Calu3 (cell line): ENCODE data around the gene UBE2G1. TPM values are rescaled to one million over a fixed set of nuclear protein-coding genes. Genes with fewer than 3 reads are reported as not detected.

Source experiments
- BruUV-seq: library from RNA; stranded (reverse); fragments of 400-500 nt; replicated peaks from 2 replicates; lab custom pipeline; 2021; lab: Mats Ljungman, UMichigan
- CTCF ChIA-PET: fragments of 300-600 bp; sonication (Branson Sonifier 250); formaldehyde crosslinking; loops from one replicate; lab custom pipeline; 2022; ENCODE audit warnings: antibody characterized with exemption; lab: Charles Lee
- DNase-seq: peaks from one replicate; pipeline ENCODE4 v3.0.0; 2022
- H3K27ac Mint-ChIP-seq: one replicate; pipeline ENCODE4 v1.8.0; 2022; ENCODE audit warnings: mixed read lengths; ENCODE audit not compliant: unreplicated experiment
- H3K27me3 Mint-ChIP-seq: one replicate; pipeline ENCODE4 v1.8.0; 2022; ENCODE audit warnings: mixed read lengths; ENCODE audit not compliant: unreplicated experiment
- H3K36me3 Mint-ChIP-seq: one replicate; pipeline ENCODE4 v1.8.0; 2022; ENCODE audit warnings: mild to moderate bottlenecking, moderate library complexity, mixed read lengths; ENCODE audit not compliant: insufficient read depth, unreplicated experiment
- H3K4me1 Mint-ChIP-seq: one replicate; pipeline ENCODE4 v1.8.0; 2022; ENCODE audit warnings: mild to moderate bottlenecking, low read depth, mixed read lengths; ENCODE audit not compliant: unreplicated experiment
- H3K4me3 Mint-ChIP-seq: one replicate; pipeline ENCODE4 v1.8.0; 2022; ENCODE audit warnings: mild to moderate bottlenecking, low read depth, moderate library complexity, mixed read lengths; ENCODE audit not compliant: unreplicated experiment
- H3K9me3 Mint-ChIP-seq: one replicate; pipeline ENCODE4 v1.8.0; 2022; ENCODE audit warnings: low read depth, mixed read lengths; ENCODE audit not compliant: unreplicated experiment
- intact Hi-C: fragments of 100-400 bp; cut with micrococcal nuclease; formaldehyde crosslinking; loops from one replicate; pipeline ENCODE4 v1.10.0; 2022; ENCODE audit not compliant: unreplicated experiment
- total RNA-seq: library from RNA; stranded (reverse); gene quantifications from 2 replicates; pipeline ENCODE4 v1.2.3, GENCODE V29; 2022
- TF ChIP-seq, protein P1 (sequence below): fragments of 200-600 bp; IDR thresholded peaks from one replicate; pipeline ENCODE4 v1.8.0; 2022; ENCODE audit warnings: antibody characterized with exemption; ENCODE audit not compliant: unreplicated experiment

The UBE2G1 gene
- total RNA-seq, 1 experiment from 2014 or later = 52.0 TPM

GRCh38 chr17:4345581-4346252 is 20.8 kb downstream of the UBE2G1 start:
- CTCF ChIA-PET = interaction anchor here (0.6 kb wide), 1 partner anchor 35 kb away, joined by 5 read pairs; no protein-coding TSS in a partner anchor
- H3K27me3 Mint-ChIP-seq = no peaks in the 10 kb centered on the region
- no peak overlapping the region for H3K4me3 Mint-ChIP-seq
- no TSS peak for BruUV-seq
- TF ChIP-seq, protein P1, sequence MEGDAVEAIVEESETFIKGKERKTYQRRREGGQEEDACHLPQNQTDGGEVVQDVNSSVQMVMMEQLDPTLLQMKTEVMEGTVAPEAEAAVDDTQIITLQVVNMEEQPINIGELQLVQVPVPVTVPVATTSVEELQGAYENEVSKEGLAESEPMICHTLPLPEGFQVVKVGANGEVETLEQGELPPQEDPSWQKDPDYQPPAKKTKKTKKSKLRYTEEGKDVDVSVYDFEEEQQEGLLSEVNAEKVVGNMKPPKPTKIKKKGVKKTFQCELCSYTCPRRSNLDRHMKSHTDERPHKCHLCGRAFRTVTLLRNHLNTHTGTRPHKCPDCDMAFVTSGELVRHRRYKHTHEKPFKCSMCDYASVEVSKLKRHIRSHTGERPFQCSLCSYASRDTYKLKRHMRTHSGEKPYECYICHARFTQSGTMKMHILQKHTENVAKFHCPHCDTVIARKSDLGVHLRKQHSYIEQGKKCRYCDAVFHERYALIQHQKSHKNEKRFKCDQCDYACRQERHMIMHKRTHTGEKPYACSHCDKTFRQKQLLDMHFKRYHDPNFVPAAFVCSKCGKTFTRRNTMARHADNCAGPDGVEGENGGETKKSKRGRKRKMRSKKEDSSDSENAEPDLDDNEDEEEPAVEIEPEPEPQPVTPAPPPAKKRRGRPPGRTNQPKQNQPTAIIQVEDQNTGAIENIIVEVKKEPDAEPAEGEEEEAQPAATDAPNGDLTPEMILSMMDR = no peak
- DNase-seq = no peak
- no peaks in the 10 kb centered on the region for H3K9me3 Mint-ChIP-seq
- no peaks in the 10 kb centered on the region for H3K4me1 Mint-ChIP-seq
- intact Hi-C loops = no loop called here
- no peaks in the 10 kb centered on the region for H3K36me3 Mint-ChIP-seq
- no peak overlapping the region for H3K27ac Mint-ChIP-seq

GRCh38 chr17:4344926-4345325 is 21.5 kb downstream of the UBE2G1 start:
- no peaks in the 10 kb centered on the region for H3K9me3 Mint-ChIP-seq
- H3K27ac Mint-ChIP-seq = no peak overlapping the region
- no peaks in the 10 kb centered on the region for H3K36me3 Mint-ChIP-seq
- DNase-seq = no peak
- H3K4me3 Mint-ChIP-seq = no peak overlapping the region
- BruUV-seq = no TSS peak
- TF ChIP-seq, protein P1 = no peak
- H3K27me3 Mint-ChIP-seq = no peaks in the 10 kb centered on the region
- intact Hi-C loops = no loop called here
- CTCF ChIA-PET = no interaction called here
- peaks cover 3% of the 10 kb centered on the region for H3K4me1 Mint-ChIP-seq

GRCh38 chr17:4342535-4342934 is 23.9 kb downstream of the UBE2G1 start:
- no peak for DNase-seq

DNA sequence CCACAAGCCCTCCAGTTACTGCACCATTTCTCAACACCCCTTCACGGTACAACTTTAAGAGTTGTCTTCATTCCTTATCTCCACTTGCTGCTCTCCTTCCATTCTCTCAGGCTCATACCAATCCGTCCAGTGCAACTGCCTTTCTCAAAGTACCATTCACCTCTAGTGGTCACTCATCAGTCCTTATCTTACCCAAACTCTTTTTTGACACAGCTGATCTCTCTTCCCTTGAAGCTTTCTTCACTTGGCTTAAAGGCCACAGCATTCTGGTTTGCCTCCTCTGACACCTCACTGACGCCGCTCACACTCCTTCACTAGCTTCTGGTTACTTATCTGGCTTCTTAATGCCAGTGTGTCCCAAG is 24.9 kb downstream of the UBE2G1 start:
- intact Hi-C loops = no loop called here
- no peak overlapping the region for H3K4me3 Mint-ChIP-seq
- peaks cover 12% of the 10 kb centered on the region for H3K4me1 Mint-ChIP-seq
- no peak for DNase-seq
- H3K9me3 Mint-ChIP-seq = no peaks in the 10 kb centered on the region
- no TSS peak for BruUV-seq
- CTCF ChIA-PET = no interaction called here
- H3K27ac Mint-ChIP-seq = no peak overlapping the region
- H3K36me3 Mint-ChIP-seq = peaks cover 5% of the 10 kb centered on the region
- no peaks in the 10 kb centered on the region for H3K27me3 Mint-ChIP-seq
- TF ChIP-seq, protein P1 = no peak

More at GRCh38 chr17:4342535-4342934, 23.9 kb downstream of the UBE2G1 start:
- H3K27me3 Mint-ChIP-seq = no peaks in the 10 kb centered on the region
- no peak overlapping the region for H3K4me3 Mint-ChIP-seq
- TF ChIP-seq, protein P1 = no peak
- intact Hi-C loops = no loop called here
- no peak overlapping the region for H3K27ac Mint-ChIP-seq
- CTCF ChIA-PET = no interaction called here
- BruUV-seq = no TSS peak
- no peaks in the 10 kb centered on the region for H3K36me3 Mint-ChIP-seq
- peaks cover 6% of the 10 kb centered on the region for H3K4me1 Mint-ChIP-seq
- H3K9me3 Mint-ChIP-seq = no peaks in the 10 kb centered on the region
